K562 (cell line): ENCODE data around the gene JADE3. TPM values are rescaled to one million over a fixed set of nuclear protein-coding genes. Genes with fewer than 3 reads are reported as not detected.

Experiments used
- E2F6 ChIP-seq, 2 experiments: IDR thresholded peaks; 2 replicates each; pipeline ENCODE4 v1.6.1; 2011; ENCODE audit warnings: borderline replicate concordance in 1 of 2, control low read depth in 1 of 2, low read depth in 1 of 2, low read length in 1 of 2, mild to moderate bottlenecking in 1 of 2, mixed read lengths in 1 of 2, moderate library complexity in 1 of 2; ENCODE audit not compliant: insufficient read depth in 1 of 2, insufficient read length in 1 of 2, poor library complexity in 1 of 2, severe bottlenecking in 1 of 2; ENCODE audit errors: extremely low read depth in 1 of 2
- LARP7 ChIP-seq: fragments of 450-650 bp; IDR thresholded peaks from 2 replicates; pipeline ENCODE4 v1.6.1; 2016
- PHF8 ChIP-seq: fragments of 200-600 bp; sonication (generic); IDR thresholded peaks from 2 replicates; pipeline ENCODE4 v1.6.1; 2012; ENCODE audit warnings: mixed run types, mild to moderate bottlenecking, inconsistent platforms, low read length, moderate library complexity, borderline replicate concordance
- POLR2B ChIP-seq: fragments of 450-650 bp; IDR thresholded peaks from 2 replicates; pipeline ENCODE4 v1.6.1; 2018; ENCODE audit warnings: low read depth; ENCODE audit not compliant: partially characterized antibody
- SFPQ ChIP-seq: fragments of 200-400 bp; formaldehyde crosslinking; IDR thresholded peaks from 2 replicates; pipeline ENCODE4 v1.6.1; 2017; ENCODE audit warnings: mild to moderate bottlenecking, low read depth, low read length, moderate library complexity
- ZNF445 ChIP-seq: fragments of 250-450 bp; sonication (Bioruptor Pico); IDR thresholded peaks from 2 replicates; pipeline ENCODE4 v1.4.0; 2020; ENCODE audit warnings: low read depth, mild to moderate bottlenecking, moderate library complexity
- polyA plus RNA-seq, 8 experiments: library from polyadenylated mRNA; depleted of rRNA in 4 of 8; stranded (reverse) in 5 of 8; unstranded in 3 of 8; fragments of >200 nt; fragmentation: Nextera tagmentation in 2 of 8; fragmentation: Illumina TruSeq in 1 of 8; extraction: Ambion mirVana in 2 of 8; extraction: Trizol in 1 of 8; gene quantifications; 2 replicates each; pipeline versions ENCODE4 v1.2.1 to v1.2.3, GENCODE V29; 2011 to 2014; ENCODE audit warnings: inconsistent platforms in 1 of 8, missing spikeins in 1 of 8
- total RNA-seq, 7 experiments: library from RNA; depleted of rRNA in 6 of 7; stranded (reverse); fragments of >200 nt in 6 of 7; fragmentation: Illumina TruSeq in 2 of 7; extraction: Trizol in 2 of 7; gene quantifications; 2 replicates each; pipeline versions ENCODE4 v1.2.1 to v1.2.3, GENCODE V29; 2011 to 2021; ENCODE audit warnings: low replicate concordance in 1 of 7
- TF ChIP-seq, protein P1 (sequence below): IDR thresholded peaks from 2 replicates; pipeline ENCODE4 v1.6.1; 2011; ENCODE audit warnings: borderline replicate concordance, low read depth, mild to moderate bottlenecking, moderate library complexity, low read length; ENCODE audit not compliant: insufficient read depth, poor library complexity, severe bottlenecking

The JADE3 gene
- total and polyA plus RNA-seq, 9 of the 15 experiments (the other 6 are each of a cell fraction or from before 2014, with no cell fraction given) = 2.6 to 10.0 (median 7.0) TPM

GRCh38 chrX:46912603-46913491, 626 bp downstream of the JADE3 start (continued):
- TF ChIP-seq ZNF445 (CRISPR knock-in tag) = no peak
- TF ChIP-seq SFPQ = no peak
- TF ChIP-seq E2F6 (IDR thresholded peaks at IDR 0.05; ENCODE audit: borderline replicate concordance in 1 of 2, extremely low read depth in 1 of 2, insufficient read depth in 1 of 2, insufficient read length in 1 of 2, low read depth in 1 of 2, low read length in 1 of 2, poor library complexity in 1 of 2, severe bottlenecking in 1 of 2) = peak in 1 of 2 experiments; percentile 43
- no peak for TF ChIP-seq LARP7
- TF ChIP-seq PHF8 = peak; percentile 28; the same call in 1 of the 2 replicates
- no peak for TF ChIP-seq POLR2B
- TF ChIP-seq, protein P1, sequence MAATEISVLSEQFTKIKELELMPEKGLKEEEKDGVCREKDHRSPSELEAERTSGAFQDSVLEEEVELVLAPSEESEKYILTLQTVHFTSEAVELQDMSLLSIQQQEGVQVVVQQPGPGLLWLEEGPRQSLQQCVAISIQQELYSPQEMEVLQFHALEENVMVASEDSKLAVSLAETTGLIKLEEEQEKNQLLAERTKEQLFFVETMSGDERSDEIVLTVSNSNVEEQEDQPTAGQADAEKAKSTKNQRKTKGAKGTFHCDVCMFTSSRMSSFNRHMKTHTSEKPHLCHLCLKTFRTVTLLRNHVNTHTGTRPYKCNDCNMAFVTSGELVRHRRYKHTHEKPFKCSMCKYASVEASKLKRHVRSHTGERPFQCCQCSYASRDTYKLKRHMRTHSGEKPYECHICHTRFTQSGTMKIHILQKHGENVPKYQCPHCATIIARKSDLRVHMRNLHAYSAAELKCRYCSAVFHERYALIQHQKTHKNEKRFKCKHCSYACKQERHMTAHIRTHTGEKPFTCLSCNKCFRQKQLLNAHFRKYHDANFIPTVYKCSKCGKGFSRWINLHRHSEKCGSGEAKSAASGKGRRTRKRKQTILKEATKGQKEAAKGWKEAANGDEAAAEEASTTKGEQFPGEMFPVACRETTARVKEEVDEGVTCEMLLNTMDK = peak; percentile 46
